Measurements from ENCODE around the gene LRTM1.

Gene LRTM1

GRCh38 chr3:54939557-54940300 lies 11.9 kb upstream of the LRTM1 start:
- DNase-seq = no peak

- no peak for DNase-seq
These were observed 8.7 kb upstream of the LRTM1 start for GRCh38 chr3:54936561-54936960.

GRCh38 chr3:54935869-54936268 lies 8.0 kb upstream of the LRTM1 start:
- DNase-seq = no peak

- no peak for DNase-seq
These were observed 4.7 kb upstream of the LRTM1 start for GRCh38 chr3:54932606-54933005.

GRCh38 chr3:54931182-54931581 lies 3.3 kb upstream of the LRTM1 start:
- DNase-seq = no peak

GRCh38 chr3:54918516-54918915 lies 9.3 kb downstream of the LRTM1 start:
- no peak for DNase-seq

GRCh38 chr3:54917862-54918261 lies 10.0 kb downstream of the LRTM1 start:
- DNase-seq = no peak

- no peak for DNase-seq
These were observed 10.7 kb downstream of the LRTM1 start for GRCh38 chr3:54917174-54917573.

- DNase-seq = no peak
These were observed 11.1 kb downstream of the LRTM1 start for GRCh38 chr3:54916732-54917131.

GRCh38 chr3:54915976-54916375 lies 11.9 kb downstream of the LRTM1 start:
- no peak for DNase-seq

- no peak for DNase-seq
These were observed 12.7 kb downstream of the LRTM1 start for GRCh38 chr3:54915181-54915580.

- no peak for DNase-seq
These were observed 13.7 kb downstream of the LRTM1 start for GRCh38 chr3:54914180-54914579.

GRCh38 chr3:54909191-54909590 lies 18.7 kb downstream of the LRTM1 start:
- no peak for DNase-seq

- DNase-seq = no peak
These were observed 21.1 kb downstream of the LRTM1 start for GRCh38 chr3:54906763-54907162.

GRCh38 chr3:54905920-54906319 lies 21.9 kb downstream of the LRTM1 start:
- DNase-seq = no peak

GRCh38 chr3:54905261-54905888 lies 22.5 kb downstream of the LRTM1 start:
- no peak for DNase-seq

GRCh38 chr3:54901906-54902685 lies 25.8 kb downstream of the LRTM1 start:
- no peak for DNase-seq

- DNase-seq = no peak
These were observed 26.8 kb downstream of the LRTM1 start for GRCh38 chr3:54900838-54901591.

GRCh38 chr3:54899273-54899672 lies 28.6 kb downstream of the LRTM1 start:
- no peak for DNase-seq

- no peak for DNase-seq
These were observed 30.7 kb downstream of the LRTM1 start for GRCh38 chr3:54897028-54897711.

GRCh38 chr3:54895613-54896012 lies 32.2 kb downstream of the LRTM1 start:
- no peak for DNase-seq

- DNase-seq = no peak
These were observed 35.7 kb downstream of the LRTM1 start for GRCh38 chr3:54892168-54892567.

GRCh38 chr3:54891540-54891897 lies 36.3 kb downstream of the LRTM1 start:
- DNase-seq = no peak

All from activated T-cell treated with anti-CD3 and anti-CD28 coated beads, Interleukin-2, amount 50 U/mL, for 1 hour (primary cell).